Measurements from ENCODE around the gene HSD11B2.

Gene HSD11B2

DNA sequence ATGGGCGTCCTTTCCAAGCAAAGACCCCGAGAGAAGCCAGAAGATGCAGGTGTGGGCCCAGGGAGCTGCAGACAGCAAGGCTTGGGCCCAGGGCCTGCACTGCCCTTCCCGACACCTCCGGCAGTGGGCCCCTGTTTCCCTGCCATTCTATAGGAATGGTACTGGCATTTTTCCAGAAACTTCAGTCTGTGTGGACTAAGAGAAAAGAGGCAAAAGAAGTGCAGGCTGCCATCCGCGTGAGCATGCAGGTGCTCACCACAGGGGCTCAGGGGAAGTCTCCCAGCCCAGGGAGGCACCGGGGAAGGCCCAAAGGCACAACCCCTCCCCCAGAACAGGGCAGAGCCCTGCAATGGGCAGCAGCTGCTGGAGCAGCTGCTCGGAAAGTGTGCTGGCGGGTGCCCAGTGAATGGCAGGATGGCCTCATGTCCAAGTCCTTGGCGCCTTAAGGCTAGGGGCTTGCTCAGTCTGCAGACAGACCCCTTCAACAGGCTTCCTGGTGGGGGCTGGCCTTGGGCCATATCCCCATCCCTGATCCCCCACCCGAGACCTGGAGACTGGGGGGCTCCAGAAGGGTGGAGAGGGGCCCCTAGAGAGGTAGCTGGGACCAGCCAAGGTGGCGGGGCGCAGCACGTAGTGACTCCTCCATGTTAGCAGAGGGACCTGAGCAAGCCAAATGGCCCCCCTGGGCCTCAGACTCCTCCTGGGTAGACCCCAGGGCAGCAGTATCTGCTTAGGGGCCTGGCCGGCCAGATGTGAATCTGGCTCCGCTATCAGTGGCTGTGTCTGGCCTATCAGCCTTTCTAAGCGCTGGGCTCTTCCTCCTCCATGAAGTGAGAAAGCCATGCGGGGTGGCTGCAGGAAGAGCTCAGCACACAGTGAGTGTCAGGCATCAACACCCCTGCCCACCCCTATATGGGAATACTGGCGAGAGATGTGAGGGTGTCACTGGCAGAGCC lies 30.9 kb upstream of the HSD11B2 start:
- Mint-ChIP-seq H3K4me3 (no peak overlapping the region), H3K27ac (no peak overlapping the region), H3K36me3 (ENCODE audit: insufficient read depth) (no peaks in the 10 kb centered on the region), H3K27me3 (peaks cover 15 to 60% of the 10 kb centered on the region in 2 donors), H3K9me3 (no peaks in the 10 kb centered on the region), H3K4me1 (ENCODE audit: low read depth in 2 of 2) (no peaks in the 10 kb centered on the region)
- DNase-seq (no peak), ATAC-seq (replicated peaks) (no peak)

- no peak for ATAC-seq (replicated peaks)
- Mint-ChIP-seq H3K4me1 (ENCODE audit: low read depth in 2 of 2) (no peaks in the 10 kb centered on the region), H3K4me3 (no peak overlapping the region), H3K36me3 (ENCODE audit: insufficient read depth) (no peaks in the 10 kb centered on the region), H3K27ac (no peak overlapping the region), H3K9me3 (no peaks in the 10 kb centered on the region), H3K27me3 (peaks cover 7 to 51% of the 10 kb centered on the region in 2 donors)
- no peak for DNase-seq
These were observed 30.0 kb upstream of the HSD11B2 start for GRCh38 chr16:67400901-67401300.

GRCh38 chr16:67403976-67404555 lies 26.9 kb upstream of the HSD11B2 start:
- peaks cover 0 to 42% of the 10 kb centered on the region in 2 donors for H3K27me3 Mint-ChIP-seq
- DNase-seq: no peak
- H3K4me1 Mint-ChIP-seq (ENCODE audit: low read depth in 2 of 2): no peaks in the 10 kb centered on the region

DNA sequence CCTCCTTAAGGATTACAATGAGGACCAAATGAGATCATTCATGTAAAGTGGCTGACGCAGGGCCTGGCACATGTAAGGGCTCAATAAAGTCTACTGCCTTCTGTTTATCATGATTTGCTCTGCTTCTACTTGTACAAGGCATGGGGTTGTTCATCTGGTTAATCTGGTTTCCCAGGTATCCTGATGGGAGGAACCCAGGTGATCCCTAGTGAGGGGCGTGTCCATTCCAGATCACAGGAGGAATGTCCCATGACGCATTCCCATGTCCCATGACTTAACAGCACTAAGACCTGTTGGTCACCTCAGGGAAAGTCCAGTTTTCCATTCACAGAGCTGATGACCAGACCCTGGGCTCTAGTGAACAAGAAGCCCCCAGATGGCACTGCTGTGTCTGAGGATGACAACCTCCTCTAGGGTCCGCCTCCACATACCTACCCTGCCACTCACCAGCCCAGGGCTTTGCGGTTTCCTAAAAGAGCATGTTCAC lies 26.1 kb upstream of the HSD11B2 start:
- no peak for ATAC-seq (replicated peaks)
- Mint-ChIP-seq H3K27me3 (peaks cover 4 to 49% of the 10 kb centered on the region in 2 donors), H3K4me3 (no peak overlapping the region), H3K27ac (no peak overlapping the region), H3K4me1 (ENCODE audit: low read depth in 2 of 2) (no peaks in the 10 kb centered on the region), H3K36me3 (ENCODE audit: insufficient read depth) (no peaks in the 10 kb centered on the region), H3K9me3 (no peaks in the 10 kb centered on the region)
- no peak for DNase-seq

More at GRCh38 chr16:67403976-67404555, 26.9 kb upstream of the HSD11B2 start:
- Mint-ChIP-seq H3K27ac (no peak overlapping the region), H3K36me3 (ENCODE audit: insufficient read depth) (no peaks in the 10 kb centered on the region), H3K4me3 (no peak overlapping the region), H3K9me3 (no peaks in the 10 kb centered on the region)
- ATAC-seq (replicated peaks): no peak

GRCh38 chr16:67405336-67405735 lies 25.6 kb upstream of the HSD11B2 start:
- H3K36me3 Mint-ChIP-seq (ENCODE audit: insufficient read depth): no peaks in the 10 kb centered on the region
- no peak overlapping the region for H3K4me3 Mint-ChIP-seq
- no peak overlapping the region for H3K27ac Mint-ChIP-seq

GRCh38 chr16:67406111-67406971 lies 24.6 kb upstream of the HSD11B2 start:
- ATAC-seq (replicated peaks) (no peak), DNase-seq (no peak)
- no peak overlapping the region for H3K27ac Mint-ChIP-seq
- no peaks in the 10 kb centered on the region for H3K36me3 Mint-ChIP-seq (ENCODE audit: insufficient read depth)
- H3K4me3 Mint-ChIP-seq: no peak overlapping the region
- no peaks in the 10 kb centered on the region for H3K9me3 Mint-ChIP-seq
- H3K4me1 Mint-ChIP-seq (ENCODE audit: low read depth in 2 of 2): no peaks in the 10 kb centered on the region
- H3K27me3 Mint-ChIP-seq: peaks cover 4 to 53% of the 10 kb centered on the region in 2 donors

More at GRCh38 chr16:67405336-67405735, 25.6 kb upstream of the HSD11B2 start:
- DNase-seq (no peak), ATAC-seq (replicated peaks) (no peak)
- Mint-ChIP-seq H3K27me3 (peaks cover 4 to 53% of the 10 kb centered on the region in 2 donors), H3K9me3 (no peaks in the 10 kb centered on the region), H3K4me1 (ENCODE audit: low read depth in 2 of 2) (no peaks in the 10 kb centered on the region)

GRCh38 chr16:67407176-67407787 lies 23.6 kb upstream of the HSD11B2 start:
- no peak for DNase-seq
- Mint-ChIP-seq H3K27ac (no peak overlapping the region), H3K36me3 (ENCODE audit: insufficient read depth) (no peaks in the 10 kb centered on the region), H3K4me3 (no peak overlapping the region), H3K27me3 (peaks cover 4 to 44% of the 10 kb centered on the region in 2 donors), H3K9me3 (no peaks in the 10 kb centered on the region), H3K4me1 (ENCODE audit: low read depth in 2 of 2) (no peaks in the 10 kb centered on the region)
- ATAC-seq (replicated peaks): no peak

- no peaks in the 10 kb centered on the region for H3K4me1 Mint-ChIP-seq (ENCODE audit: low read depth in 2 of 2)
- H3K27ac Mint-ChIP-seq: no peak overlapping the region
- DNase-seq (no peak), ATAC-seq (replicated peaks) (no peak)
- H3K4me3 Mint-ChIP-seq: no peak overlapping the region
- no peaks in the 10 kb centered on the region for H3K9me3 Mint-ChIP-seq
- no peaks in the 10 kb centered on the region for H3K36me3 Mint-ChIP-seq (ENCODE audit: insufficient read depth)
- peaks cover 4 to 38% of the 10 kb centered on the region in 2 donors for H3K27me3 Mint-ChIP-seq
These were observed 23.0 kb upstream of the HSD11B2 start for GRCh38 chr16:67407788-67408452.

- ATAC-seq (replicated peaks) (no peak), DNase-seq (no peak)
- peaks cover 4 to 24% of the 10 kb centered on the region in 2 donors for H3K27me3 Mint-ChIP-seq
- H3K9me3 Mint-ChIP-seq: no peaks in the 10 kb centered on the region
- H3K4me3 Mint-ChIP-seq: no peak overlapping the region
- peaks cover 0 to 3% of the 10 kb centered on the region in 2 donors for H3K4me1 Mint-ChIP-seq (ENCODE audit: low read depth in 2 of 2)
- no peaks in the 10 kb centered on the region for H3K36me3 Mint-ChIP-seq (ENCODE audit: insufficient read depth)
- no peak overlapping the region for H3K27ac Mint-ChIP-seq
These were observed 21.3 kb upstream of the HSD11B2 start for GRCh38 chr16:67409631-67410030.

DNA sequence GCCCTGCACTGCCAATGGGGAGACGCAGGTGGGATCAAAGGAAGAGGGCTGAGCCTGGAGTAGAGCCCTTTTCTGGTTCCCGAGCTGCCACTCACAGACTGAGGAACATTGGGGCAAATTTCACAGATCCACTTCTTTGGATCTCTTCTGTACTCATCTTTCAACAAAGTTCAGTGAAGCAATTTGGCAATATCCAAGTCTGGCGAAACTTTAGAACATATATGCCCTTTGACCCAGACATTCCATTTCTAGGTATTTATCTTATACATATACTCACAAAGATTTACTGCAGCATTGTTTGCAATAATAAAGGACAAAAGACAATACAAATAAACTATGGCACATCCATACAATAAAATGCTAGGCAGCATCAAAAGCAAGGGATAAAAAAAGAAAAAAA lies 19.6 kb upstream of the HSD11B2 start:
- no peaks in the 10 kb centered on the region for H3K36me3 Mint-ChIP-seq (ENCODE audit: insufficient read depth)
- ATAC-seq (replicated peaks) (no peak), DNase-seq (no peak)
- H3K4me3 Mint-ChIP-seq: no peak overlapping the region
- peaks cover 4 to 25% of the 10 kb centered on the region in 2 donors for H3K27me3 Mint-ChIP-seq
- H3K27ac Mint-ChIP-seq: no peak overlapping the region
- peaks cover 5 to 6% of the 10 kb centered on the region in 2 donors for H3K4me1 Mint-ChIP-seq (ENCODE audit: low read depth in 2 of 2)
- no peaks in the 10 kb centered on the region for H3K9me3 Mint-ChIP-seq

GRCh38 chr16:67412294-67412693 lies 18.6 kb upstream of the HSD11B2 start:
- Mint-ChIP-seq H3K9me3 (no peaks in the 10 kb centered on the region), H3K4me3 (no peak overlapping the region), H3K36me3 (ENCODE audit: insufficient read depth) (no peaks in the 10 kb centered on the region), H3K27ac (no peak overlapping the region), H3K27me3 (peaks cover 9 to 35% of the 10 kb centered on the region in 2 donors), H3K4me1 (ENCODE audit: low read depth in 2 of 2) (peaks cover 9 to 10% of the 10 kb centered on the region in 2 donors)
- DNase-seq (no peak), ATAC-seq (replicated peaks) (no peak)

Measured in effector memory CD8-positive, alpha-beta T cell (primary cell).